ENCODE data around the gene ACTRT3. TPM values are rescaled to one million over a fixed set of nuclear protein-coding genes. Genes with fewer than 3 reads are reported as not detected.

The ACTRT3 gene
- total and polyA plus RNA-seq, 2 of the 13 experiments (the other 11 are each of a cell fraction or from before 2014, with no cell fraction given), result 0.42 to 0.97 TPM

DNA sequence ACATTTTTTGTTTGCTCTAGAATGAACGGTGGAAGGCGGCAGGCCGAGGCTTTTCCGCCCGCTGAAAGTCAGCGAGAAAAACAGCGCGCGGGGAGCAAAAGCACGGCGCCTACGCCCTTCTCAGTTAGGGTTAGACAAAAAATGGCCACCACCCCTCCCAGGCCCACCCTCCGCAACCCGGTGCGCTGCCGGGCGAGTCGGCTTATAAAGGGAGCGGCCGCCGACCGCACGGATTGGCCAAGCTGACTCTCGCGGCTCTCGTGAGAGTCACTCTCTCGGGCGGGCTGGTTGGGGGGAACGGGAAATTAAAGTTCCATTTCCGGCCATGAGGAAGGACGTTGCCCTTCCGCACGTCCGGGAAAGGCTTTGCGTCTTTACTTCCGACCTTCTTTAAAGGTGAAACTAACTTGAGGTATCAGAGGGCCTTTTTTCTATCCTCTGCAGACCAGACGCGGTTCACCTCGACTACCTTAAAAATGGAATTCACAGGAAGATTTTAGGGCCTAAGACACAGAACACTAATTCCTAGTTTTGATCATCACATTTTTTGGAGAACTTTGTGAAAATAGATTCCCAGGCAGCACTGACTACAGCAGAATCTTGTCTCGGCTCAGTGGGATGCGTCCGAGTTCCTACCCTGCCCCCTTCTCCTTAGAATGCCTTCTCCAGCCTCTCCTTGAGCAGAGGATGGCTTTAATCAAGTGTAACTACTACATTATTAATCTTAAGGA, 4.3 kb downstream of the ACTRT3 start, which contains the start of gene TERC:
Gene TERC, minus strand, starts transcription at position 179 of the 731 bp plus-strand sequence.
- peak; percentile 85 for ATAC-seq
- FAIRE-seq, result no peak
- peak within 1 kb of the TSS; percentile 62 to 80 (median 72) for H3K4me3 ChIP-seq (replicated peaks in 1 of 3; ENCODE audit: insufficient read depth in 1 of 3, low read depth in 2 of 3, low read length in 3 of 3)
- intact Hi-C loops (cut with micrococcal nuclease; ENCODE audit: unreplicated experiment) (loop anchor here (5.0 to 10.0 kb wide), 3 partner anchors 97 to 260 kb away; partner anchors contain the start of gene MECOM), in situ Hi-C loops (cut with HindIII; ENCODE audit: extremely low pct_ligation_motif_present, low pct_unique_long_range_greater_than_20kb) (no loop called here)
- H4K20me1 ChIP-seq (ENCODE audit: insufficient read depth, low read length), result no peaks in the 10 kb centered on the region
- CTCF ChIA-PET (ENCODE audit: low intra/inter-chr PET ratio, low total read pairs), result no interaction called here
- no peaks in the 10 kb centered on the region for H3K9me3 ChIP-seq (ENCODE audit: low read length)
- BruUV-seq (replicated peaks), result no TSS peak
- WGBS (ENCODE audit: low lambda C conversion rate), result 63% methylated on average over 41 of the region's 42 CpGs
- H3K27ac ChIP-seq (ENCODE audit: extremely low read length, insufficient read depth, low read length), result peak within 1 kb of the TSS; percentile 79
- H3K9ac ChIP-seq (ENCODE audit: insufficient read depth, low read depth, low read length), result peak within 1 kb of the TSS; percentile 83
- H3K36me3 ChIP-seq (replicated peaks in 1 of 2; ENCODE audit: control insufficient read depth in 1 of 2, insufficient read depth in 2 of 2, low read length in 2 of 2), result no peaks in the 10 kb centered on the region
- H3K27me3 ChIP-seq (ENCODE audit: control insufficient read depth in 1 of 2, insufficient read depth in 2 of 2, low read length in 2 of 2), result 0 out of 5 replicates have a peak, but pooled peaks cover 0 to 4% of the 10 kb centered on the region in 2 experiments
- H2AFZ ChIP-seq (ENCODE audit: low read length), result no peak within 1 kb of the TSS
- no peaks in the 10 kb centered on the region for H3K79me2 ChIP-seq (ENCODE audit: insufficient read depth, low read length)
- no peaks in the 10 kb centered on the region; the same call in 1 of the 2 replicates for H3K4me1 ChIP-seq (ENCODE audit: insufficient read depth, low read length)
- DNase-seq (ENCODE audit: low spot score), result peak; percentile 79
- peak within 1 kb of the TSS; percentile 66 for H3K4me2 ChIP-seq (ENCODE audit: low read depth, low read length)
- POLR2A ChIA-PET, result interaction anchor here (1.2 to 2.8 kb wide), 2 partner anchors 8 to 201 kb away, joined by 4 to 29 read pairs; partner anchors contain the start of genes MYNN and SEC62
- no peak for TF ChIP-seq NONO (IDR thresholded peaks at IDR 0.05)
- 0 out of 2 replicates have a peak, but pooled peaks have one; percentile 28 for TF ChIP-seq NONO (CRISPR knock-in tag; conservative IDR thresholded peaks at IDR 0.05)
- no peak for TF ChIP-seq ZBED4 (CRISPR knock-in tag; IDR thresholded peaks at IDR 0.05; ENCODE audit: borderline replicate concordance)
- TF ChIP-seq THAP9 (CRISPR knock-in tag; IDR thresholded peaks at IDR 0.05; ENCODE audit: borderline replicate concordance), result 0 out of 2 replicates have a peak, but pooled peaks have one; percentile 7
- TF ChIP-seq ZNF230 (CRISPR knock-in tag; IDR thresholded peaks at IDR 0.05), result no peak
- no peak for TF ChIP-seq ZSCAN22 (CRISPR knock-in tag; IDR thresholded peaks at IDR 0.05)
- peak; percentile 37 for TF ChIP-seq GATAD2A (CRISPR knock-in tag; IDR thresholded peaks at IDR 0.05)
- TF ChIP-seq ZNF549 (CRISPR knock-in tag; IDR thresholded peaks at IDR 0.05), result no peak
- no peak for TF ChIP-seq ZNF329 (CRISPR knock-in tag; IDR thresholded peaks at IDR 0.05; ENCODE audit: low read depth)
- peak; percentile 39; the same call in 1 of the 3 replicates for TF ChIP-seq MXI1 (IDR thresholded peaks at IDR 0.05; ENCODE audit: borderline replicate concordance, low read depth, low read length)
- no peak for TF ChIP-seq KLF9 (CRISPR knock-in tag; IDR thresholded peaks at IDR 0.05; ENCODE audit: low read depth)
- TF ChIP-seq NFATC3 (CRISPR knock-in tag; IDR thresholded peaks at IDR 0.05), result no peak
- no peak for TF ChIP-seq ZNF24 (IDR thresholded peaks at IDR 0.05)
- TF ChIP-seq CHD2 (IDR thresholded peaks at IDR 0.05; ENCODE audit: low read depth, low read length), result peak; percentile 95
- TF ChIP-seq MTA1 (CRISPR knock-in tag; IDR thresholded peaks at IDR 0.05; ENCODE audit: borderline replicate concordance), result no peak
- TF ChIP-seq DNMT3B (CRISPR knock-in tag; conservative IDR thresholded peaks at IDR 0.05), result no peak
- 0 out of 2 replicates have a peak, but pooled peaks have one; percentile 17 for TF ChIP-seq ARHGAP35 (CRISPR knock-in tag; IDR thresholded peaks at IDR 0.05; ENCODE audit: borderline replicate concordance)
